HUES6 (cell line): ENCODE results near the gene BOLA3.
"Not testable (repeated sequence)": the region's sequence is repeated elsewhere in the genome, so short reads cannot be mapped to it uniquely, and the experiment has no call there.

Source experiments
- H3K27ac ChIP-seq: 2 replicates; pipeline ENCODE4 v1.7.0; 2013; ENCODE audit warnings: low read depth, mild to moderate bottlenecking, low read length, inconsistent platforms
- H3K27me3 ChIP-seq: 2 replicates; pipeline ENCODE4 v1.6.1; 2013; ENCODE audit warnings: low read length; ENCODE audit not compliant: control insufficient read depth, insufficient read depth
- H3K36me3 ChIP-seq: 2 replicates; pipeline ENCODE4 v1.6.1; 2013; ENCODE audit warnings: low read length; ENCODE audit not compliant: control insufficient read depth, insufficient read depth
- H3K4me1 ChIP-seq: 2 replicates; pipeline ENCODE4 v1.6.1; 2013; ENCODE audit warnings: low read length; ENCODE audit not compliant: control insufficient read depth, insufficient read depth
- H3K4me3 ChIP-seq: 2 replicates; pipeline ENCODE4 v1.5.1; 2013; ENCODE audit warnings: low read depth, low read length
- H3K9ac ChIP-seq: one replicate; pipeline ENCODE4 v1.6.1; 2013; ENCODE audit warnings: mild to moderate bottlenecking, low read length
- H3K9me3 ChIP-seq: 2 replicates; pipeline ENCODE4 v1.6.1; 2013; ENCODE audit warnings: low read depth, low read length; ENCODE audit not compliant: control insufficient read depth, insufficient read depth

BOLA3 gene

GRCh38 chr2:74092275-74092674 lies 55.4 kb downstream of the BOLA3 start:
- H3K27ac ChIP-seq = no peak overlapping the region
- no peak overlapping the region for H3K9ac ChIP-seq
- peaks cover 9% of the 10 kb centered on the region; the same call in 1 of the 2 replicates for H3K4me1 ChIP-seq
- H3K27me3 ChIP-seq = no peaks in the 10 kb centered on the region
- peaks cover 40% of the 10 kb centered on the region for H3K36me3 ChIP-seq
- no peak overlapping the region for H3K4me3 ChIP-seq
- H3K9me3 ChIP-seq = no peaks in the 10 kb centered on the region

- no peak overlapping the region for H3K9ac ChIP-seq
- no peaks in the 10 kb centered on the region for H3K27me3 ChIP-seq
- H3K27ac ChIP-seq = no peak overlapping the region
- no peak overlapping the region for H3K4me3 ChIP-seq
- no peaks in the 10 kb centered on the region for H3K9me3 ChIP-seq
- peaks cover 40% of the 10 kb centered on the region for H3K36me3 ChIP-seq
- H3K4me1 ChIP-seq = peaks cover 9% of the 10 kb centered on the region; the same call in 1 of the 2 replicates
Measured at GRCh38 chr2:74091391-74091790, 56.3 kb downstream of the BOLA3 start.

- Histone ChIP-seq H3K27me3 (no peaks in the 10 kb centered on the region), H3K9ac (no peak overlapping the region), H3K9me3 (no peaks in the 10 kb centered on the region), H3K4me1 (peaks cover 9% of the 10 kb centered on the region; the same call in 1 of the 2 replicates), H3K27ac (no peak overlapping the region), H3K4me3 (no peak overlapping the region), H3K36me3 (peaks cover 40% of the 10 kb centered on the region)
Measured at GRCh38 chr2:74089816-74090745, 57.6 kb downstream of the BOLA3 start.

- not testable (repeated sequence) for H3K27me3 ChIP-seq, H3K27ac ChIP-seq, H3K9ac ChIP-seq, H3K9me3 ChIP-seq, H3K4me1 ChIP-seq, H3K4me3 ChIP-seq
- peaks cover 32% of the 10 kb centered on the region for H3K36me3 ChIP-seq
Measured at GRCh38 chr2:74088676-74089075, 59.0 kb downstream of the BOLA3 start.

GRCh38 chr2:74087696-74088095 lies 60.0 kb downstream of the BOLA3 start:
- H3K9ac ChIP-seq = no peak overlapping the region
- H3K9me3 ChIP-seq = no peaks in the 10 kb centered on the region
- H3K4me3 ChIP-seq = no peak overlapping the region
- H3K4me1 ChIP-seq = peaks cover 9% of the 10 kb centered on the region; the same call in 1 of the 2 replicates
- H3K36me3 ChIP-seq = peaks cover 23% of the 10 kb centered on the region
- H3K27me3 ChIP-seq = no peaks in the 10 kb centered on the region
- H3K27ac ChIP-seq = no peak overlapping the region

- Histone ChIP-seq H3K9me3 (no peaks in the 10 kb centered on the region), H3K36me3 (peaks cover 20% of the 10 kb centered on the region), H3K27ac (no peak overlapping the region), H3K4me3 (no peak overlapping the region), H3K27me3 (no peaks in the 10 kb centered on the region), H3K9ac (no peak overlapping the region), H3K4me1 (peaks cover 9% of the 10 kb centered on the region; the same call in 1 of the 2 replicates)
Measured at GRCh38 chr2:74086021-74086420, 61.7 kb downstream of the BOLA3 start.
